HG03139 (cell line): Measurements from ENCODE around the gene COBLL1.
A peak's percentile ranks its signal among the peaks of the same experiment; 100 is the strongest.
"Not testable (repeated sequence)": the region's sequence is repeated elsewhere in the genome, so short reads cannot be mapped to it uniquely, and the experiment has no call there.

Source experiments
- ATAC-seq: cut with Tn5 transposase; IDR thresholded peaks from one replicate; pipeline ENCODE4 v1.9.1; 2021; ENCODE audit not compliant: unreplicated experiment

The COBLL1 gene

GRCh38 chr2:164841719-164842623, at the start of gene COBLL1:
TSS of gene COBLL1 (minus strand) at chr2:164841823. CDS start at chr2:164841196, 627 bp downstream.
- peak; percentile 64 for ATAC-seq

GRCh38 chr2:164890544-164890943, 48.9 kb upstream of the COBLL1 start:
- ATAC-seq = no peak

GRCh38 chr2:164888592-164888991, 47.0 kb upstream of the COBLL1 start:
- ATAC-seq = no peak

- no peak for ATAC-seq
These were observed 46.0 kb upstream of the COBLL1 start for GRCh38 chr2:164887434-164888144.

GRCh38 chr2:164882276-164882675, 40.7 kb upstream of the COBLL1 start:
- no peak for ATAC-seq

- ATAC-seq = no peak
These were observed 39.9 kb upstream of the COBLL1 start for GRCh38 chr2:164881524-164881923.

- ATAC-seq = no peak
These were observed 38.4 kb upstream of the COBLL1 start for GRCh38 chr2:164879901-164880535.

- ATAC-seq = no peak
These were observed 36.3 kb upstream of the COBLL1 start for GRCh38 chr2:164877927-164878326.

GRCh38 chr2:164877169-164877568, 35.5 kb upstream of the COBLL1 start:
- no peak for ATAC-seq

- no peak for ATAC-seq
These were observed 33.9 kb upstream of the COBLL1 start for GRCh38 chr2:164875334-164876205.

GRCh38 chr2:164873210-164873908, 31.7 kb upstream of the COBLL1 start:
- ATAC-seq = no peak

- no peak for ATAC-seq
These were observed 29.8 kb upstream of the COBLL1 start for GRCh38 chr2:164871404-164871803.

- no peak for ATAC-seq
These were observed 27.8 kb upstream of the COBLL1 start for GRCh38 chr2:164869420-164869772.

- no peak for ATAC-seq
These were observed 27.2 kb upstream of the COBLL1 start for GRCh38 chr2:164868563-164869419.

GRCh38 chr2:164867779-164868397, 26.3 kb upstream of the COBLL1 start:
- ATAC-seq = no peak

- ATAC-seq = not testable (repeated sequence)
These were observed 24.8 kb upstream of the COBLL1 start for GRCh38 chr2:164866381-164866780.

- ATAC-seq = no peak
These were observed 19.0 kb upstream of the COBLL1 start for GRCh38 chr2:164860694-164861042.

- not testable (repeated sequence) for ATAC-seq
These were observed 18.5 kb upstream of the COBLL1 start for GRCh38 chr2:164859906-164860693.
